Trophoblast cell (in vitro differentiated cells and primary cell): Measurements from ENCODE around the gene MOCOS.

ENCODE experiments used
- DNase-seq, 2 donors: peaks; one replicate each; pipeline ENCODE4 v3.0.0-alpha.2; 2016
- H2AFZ ChIP-seq: 2 replicates; pipeline ENCODE4 v1.6.1; 2013; ENCODE audit warnings: low read length, moderate library complexity, mild to moderate bottlenecking; ENCODE audit not compliant: insufficient read depth, poor library complexity
- H2AK5ac ChIP-seq: 2 replicates; pipeline ENCODE4 v1.6.1; 2013; ENCODE audit warnings: mild to moderate bottlenecking, low read length
- H2BK120ac ChIP-seq: 2 replicates; pipeline ENCODE4 v1.6.1; 2013; ENCODE audit warnings: low read length, mild to moderate bottlenecking, moderate library complexity; ENCODE audit not compliant: insufficient read depth, poor library complexity
- H2BK12ac ChIP-seq: 2 replicates; pipeline ENCODE4 v1.6.1; 2013; ENCODE audit warnings: mild to moderate bottlenecking, low read length, moderate library complexity
- H2BK5ac ChIP-seq: 2 replicates; pipeline ENCODE4 v1.6.1; 2013; ENCODE audit warnings: low read length, low read depth, moderate library complexity, mild to moderate bottlenecking; ENCODE audit not compliant: poor library complexity
- H3K14ac ChIP-seq: 2 replicates; pipeline ENCODE4 v1.6.1; 2013; ENCODE audit warnings: mild to moderate bottlenecking, low read length
- H3K18ac ChIP-seq: 2 replicates; pipeline ENCODE4 v1.6.1; 2013; ENCODE audit warnings: mild to moderate bottlenecking, low read length
- H3K23ac ChIP-seq: 2 replicates; pipeline ENCODE4 v1.6.1; 2013; ENCODE audit warnings: low read length
- H3K27ac ChIP-seq: 2 replicates; pipeline ENCODE4 v1.5.1; 2013; ENCODE audit warnings: low read depth, mild to moderate bottlenecking, inconsistent platforms, low read length, moderate library complexity
- H3K27me3 ChIP-seq: 2 replicates; pipeline ENCODE4 v1.6.1; 2013; ENCODE audit warnings: inconsistent platforms, mild to moderate bottlenecking, low read length, moderate library complexity; ENCODE audit not compliant: insufficient read depth
- H3K36me3 ChIP-seq, 2 experiments: 1 replicate in 1 of 2; 2 replicates in 1 of 2; pipeline ENCODE4 v1.6.1; 2013; ENCODE audit warnings: low read length in 2 of 2, mild to moderate bottlenecking in 2 of 2, moderate library complexity in 1 of 2; ENCODE audit not compliant: insufficient read depth in 2 of 2, control insufficient read depth in 1 of 2
- H3K4ac ChIP-seq: 2 replicates; pipeline ENCODE4 v1.6.1; 2013; ENCODE audit warnings: low read depth, mild to moderate bottlenecking, low read length, moderate library complexity
- H3K4me1 ChIP-seq, 2 experiments: 1 replicate in 1 of 2; 2 replicates in 1 of 2; pipeline ENCODE4 v1.6.1; 2013; ENCODE audit warnings: low read length in 2 of 2, mild to moderate bottlenecking in 2 of 2, moderate library complexity in 1 of 2; ENCODE audit not compliant: insufficient read depth in 2 of 2, control insufficient read depth in 1 of 2
- H3K4me2 ChIP-seq: 2 replicates; pipeline ENCODE4 v1.6.1; 2013; ENCODE audit warnings: inconsistent platforms, mild to moderate bottlenecking, low read length, moderate library complexity
- H3K4me3 ChIP-seq: 2 replicates; pipeline ENCODE4 v1.5.1; 2013; ENCODE audit warnings: mild to moderate bottlenecking, low read depth, low read length, inconsistent platforms
- H3K79me1 ChIP-seq: one replicate; pipeline ENCODE4 v1.6.1; 2013; ENCODE audit warnings: low read length
- H3K79me2 ChIP-seq: 2 replicates; pipeline ENCODE4 v1.6.1; 2013; ENCODE audit warnings: low read length, mild to moderate bottlenecking; ENCODE audit not compliant: control insufficient read depth, insufficient read depth, poor library complexity
- H3K9ac ChIP-seq: 2 replicates; pipeline ENCODE4 v1.6.1; 2013; ENCODE audit warnings: mild to moderate bottlenecking, low read length
- H3K9me3 ChIP-seq: 2 replicates; pipeline ENCODE4 v1.6.1; 2013; ENCODE audit warnings: low read depth, mild to moderate bottlenecking, control low read depth, inconsistent platforms, low read length; ENCODE audit not compliant: insufficient read depth
- H4K12ac ChIP-seq: 2 replicates; pipeline ENCODE4 v1.6.1; 2013; ENCODE audit warnings: low read depth, mild to moderate bottlenecking, low read length, moderate library complexity
- H4K8ac ChIP-seq: 2 replicates; pipeline ENCODE4 v1.6.1; 2013; ENCODE audit warnings: low read depth, mild to moderate bottlenecking, low read length, moderate library complexity
- H4K91ac ChIP-seq: one replicate; pipeline ENCODE4 v1.6.1; 2013; ENCODE audit warnings: low read depth, mild to moderate bottlenecking, low read length, moderate library complexity
- WGBS: extraction: QIAGEN DNeasy Blood & Tissue Kit; methylation state at CpG from one replicate; pipeline ENCODE4 v1.1.7; 2013; ENCODE audit warnings: missing lambda C conversion rate; ENCODE audit not compliant: insufficient read length, insufficient coverage; ENCODE audit errors: extremely low coverage; 5-methylcytosine and 5-hydroxymethylcytosine counted together

Gene MOCOS

GRCh38 chr18:36309436-36310391 is 122.4 kb downstream of the MOCOS start:
- Histone ChIP-seq H3K18ac (no peak overlapping the region), H3K9ac (no peak overlapping the region), H3K14ac (peak overlapping the region; percentile 24), H2BK120ac (peak overlapping the region; percentile 56), H4K12ac (no peak overlapping the region), H3K27ac (peak overlapping the region; percentile 89), H2AFZ (peak overlapping the region; percentile 42), H3K23ac (no peak overlapping the region), H4K91ac (peak overlapping the region; percentile 82), H4K8ac (no peak overlapping the region), H3K79me1 (peaks cover 10% of the 10 kb centered on the region), H3K27me3 (no peaks in the 10 kb centered on the region), H3K36me3 (peaks cover 0 to 2% of the 10 kb centered on the region in 2 experiments), H3K4ac (no peak overlapping the region), H3K4me1 (peaks cover 28 to 41% of the 10 kb centered on the region in 2 experiments), H3K4me3 (no peak overlapping the region), H2AK5ac (peak overlapping the region; percentile 16), H3K9me3 (no peaks in the 10 kb centered on the region), H2BK12ac (peak overlapping the region; percentile 15), H3K4me2 (peak overlapping the region; percentile 55), H2BK5ac (peak overlapping the region; percentile 47), H3K79me2 (no peaks in the 10 kb centered on the region)
- DNase-seq: peak; percentile 93 to 96
- WGBS: no CpG with 5 or more reads among the region's 11 CpGs

- Histone ChIP-seq H3K36me3 (peaks cover 0 to 2% of the 10 kb centered on the region in 2 experiments), H3K4ac (no peak overlapping the region), H4K8ac (no peak overlapping the region), H2AFZ (no peak overlapping the region), H2BK12ac (no peak overlapping the region), H3K9me3 (no peaks in the 10 kb centered on the region), H2BK5ac (no peak overlapping the region), H3K4me1 (peaks cover 30 to 41% of the 10 kb centered on the region in 2 experiments), H3K4me3 (no peak overlapping the region), H2BK120ac (no peak overlapping the region), H4K12ac (no peak overlapping the region), H3K27me3 (no peaks in the 10 kb centered on the region), H4K91ac (no peak overlapping the region), H3K23ac (no peak overlapping the region), H3K18ac (no peak overlapping the region), H3K79me1 (peaks cover 10% of the 10 kb centered on the region), H3K79me2 (no peaks in the 10 kb centered on the region), H3K9ac (no peak overlapping the region), H3K4me2 (no peak overlapping the region), H3K14ac (no peak overlapping the region), H3K27ac (no peak overlapping the region), H2AK5ac (no peak overlapping the region)
- DNase-seq: no peak
- no CpG with 5 or more reads among the region's 5 CpGs for WGBS
These were observed 123.8 kb downstream of the MOCOS start for GRCh38 chr18:36311026-36311570.

- Histone ChIP-seq H3K36me3 (peaks cover 0 to 2% of the 10 kb centered on the region in 2 experiments), H3K4ac (no peak overlapping the region), H3K14ac (no peak overlapping the region), H3K18ac (no peak overlapping the region), H3K27me3 (no peaks in the 10 kb centered on the region), H3K79me1 (peaks cover 10% of the 10 kb centered on the region), H4K91ac (no peak overlapping the region), H4K8ac (no peak overlapping the region), H2BK120ac (no peak overlapping the region), H4K12ac (no peak overlapping the region), H3K9ac (no peak overlapping the region), H2BK12ac (no peak overlapping the region), H3K4me1 (peaks cover 28 to 39% of the 10 kb centered on the region in 2 experiments), H3K9me3 (no peaks in the 10 kb centered on the region), H3K27ac (no peak overlapping the region), H2AK5ac (no peak overlapping the region), H3K4me2 (no peak overlapping the region), H3K23ac (no peak overlapping the region), H2BK5ac (no peak overlapping the region), H2AFZ (no peak overlapping the region), H3K4me3 (no peak overlapping the region), H3K79me2 (no peaks in the 10 kb centered on the region)
- WGBS: no CpG with 5 or more reads among the region's 2 CpGs
- no peak for DNase-seq
These were observed 125.6 kb downstream of the MOCOS start for GRCh38 chr18:36312806-36313395.

- Histone ChIP-seq H3K79me1 (peaks cover 6% of the 10 kb centered on the region), H3K27me3 (no peaks in the 10 kb centered on the region), H3K27ac (no peak overlapping the region), H3K4me1 (peaks cover 21 to 33% of the 10 kb centered on the region in 2 experiments), H4K91ac (no peak overlapping the region), H3K9ac (no peak overlapping the region), H3K14ac (no peak overlapping the region), H3K4me2 (no peak overlapping the region), H3K4ac (no peak overlapping the region), H3K36me3 (peaks cover 0 to 2% of the 10 kb centered on the region in 2 experiments), H3K79me2 (no peaks in the 10 kb centered on the region), H4K12ac (no peak overlapping the region), H3K23ac (no peak overlapping the region), H2BK120ac (no peak overlapping the region), H3K4me3 (no peak overlapping the region), H3K18ac (no peak overlapping the region), H2AK5ac (no peak overlapping the region), H3K9me3 (no peaks in the 10 kb centered on the region), H2BK5ac (no peak overlapping the region), H4K8ac (no peak overlapping the region), H2BK12ac (no peak overlapping the region), H2AFZ (no peak overlapping the region)
- peak in 1 of 2 donors; percentile 56 for DNase-seq
- WGBS: no CpG with 5 or more reads among the region's 4 CpGs
These were observed 126.8 kb downstream of the MOCOS start for GRCh38 chr18:36314098-36314497.
